ENCODE data around the gene TF. TPM values are rescaled to one million over a fixed set of nuclear protein-coding genes. Genes with fewer than 3 reads are reported as not detected.

TF gene
- total RNA-seq, 2 experiments from 2014 or later, result 0.15 to 0.25 TPM

DNA sequence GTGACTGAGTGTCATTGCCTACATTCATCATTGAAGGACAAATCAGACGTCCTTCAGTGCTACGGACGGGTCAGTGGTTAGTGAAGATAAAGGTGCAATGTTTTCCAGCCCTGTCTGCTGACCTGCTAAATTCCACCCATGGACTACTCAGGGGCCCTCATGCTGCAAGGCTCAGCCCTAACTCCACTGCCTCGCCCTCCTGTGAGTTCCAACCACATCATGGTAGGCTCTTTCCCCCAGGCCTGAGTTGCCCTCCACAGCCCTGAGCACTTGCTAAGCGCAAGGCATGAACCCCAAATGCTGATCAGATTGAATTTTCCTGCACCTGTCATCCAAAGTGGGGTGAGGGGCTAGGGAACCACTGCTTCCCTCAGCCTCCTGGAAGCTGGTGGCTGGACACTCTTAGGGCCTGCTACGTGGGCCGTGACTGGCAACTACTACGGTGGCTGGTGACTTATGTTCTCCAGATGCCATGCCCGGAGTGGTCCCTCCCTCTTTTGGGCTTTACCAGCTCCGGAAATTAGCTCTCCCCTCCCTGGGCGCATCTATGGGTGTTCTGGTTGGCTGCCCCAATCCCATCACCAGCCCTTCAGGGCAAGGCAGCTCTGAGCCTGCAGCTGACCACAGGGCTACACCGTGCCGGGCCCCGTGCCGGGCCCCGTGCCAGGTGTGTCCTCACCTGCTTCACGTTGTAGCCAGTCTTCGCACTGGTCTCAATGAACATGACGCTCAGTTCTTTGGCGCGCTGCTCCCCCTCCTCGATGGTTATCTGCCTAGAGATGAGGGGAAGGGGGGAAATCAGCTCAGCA lies 91.5 kb downstream of the TF start:
- Histone ChIP-seq H3K27ac (ENCODE audit: low read depth, low read length, poor library complexity, severe bottlenecking) (no peak overlapping the region), H3K9me2 (ENCODE audit: insufficient read depth, low read length) (no peaks in the 10 kb centered on the region), H3K4me1 (ENCODE audit: insufficient read depth, low read length, poor library complexity, severe bottlenecking) (no peaks in the 10 kb centered on the region), H2AFZ (ENCODE audit: low read length) (no peak overlapping the region), H3K4me2 (ENCODE audit: low read length) (no peak overlapping the region), H3K36me3 (ENCODE audit: insufficient read depth, low read length) (no peaks in the 10 kb centered on the region), H4K20me1 (ENCODE audit: insufficient read depth, low read length) (no peaks in the 10 kb centered on the region), H3K79me2 (ENCODE audit: insufficient read depth, low read depth, low read length) (no peaks in the 10 kb centered on the region), H3K9me3 (ENCODE audit: low read length) (no peaks in the 10 kb centered on the region), H3K4me3 (ENCODE audit: low read depth, low read length, poor library complexity, severe bottlenecking) (no peak overlapping the region)
- BruUV-seq (replicated peaks), result no TSS peak
- intact Hi-C loops (cut with micrococcal nuclease; ENCODE audit: unreplicated experiment), result no loop called here
- TF ChIP-seq EZH2phosphoT487 (IDR thresholded peaks at IDR 0.05; ENCODE audit: borderline replicate concordance, low read depth, low read length), result no peak
- TF ChIP-seq, protein P1, sequence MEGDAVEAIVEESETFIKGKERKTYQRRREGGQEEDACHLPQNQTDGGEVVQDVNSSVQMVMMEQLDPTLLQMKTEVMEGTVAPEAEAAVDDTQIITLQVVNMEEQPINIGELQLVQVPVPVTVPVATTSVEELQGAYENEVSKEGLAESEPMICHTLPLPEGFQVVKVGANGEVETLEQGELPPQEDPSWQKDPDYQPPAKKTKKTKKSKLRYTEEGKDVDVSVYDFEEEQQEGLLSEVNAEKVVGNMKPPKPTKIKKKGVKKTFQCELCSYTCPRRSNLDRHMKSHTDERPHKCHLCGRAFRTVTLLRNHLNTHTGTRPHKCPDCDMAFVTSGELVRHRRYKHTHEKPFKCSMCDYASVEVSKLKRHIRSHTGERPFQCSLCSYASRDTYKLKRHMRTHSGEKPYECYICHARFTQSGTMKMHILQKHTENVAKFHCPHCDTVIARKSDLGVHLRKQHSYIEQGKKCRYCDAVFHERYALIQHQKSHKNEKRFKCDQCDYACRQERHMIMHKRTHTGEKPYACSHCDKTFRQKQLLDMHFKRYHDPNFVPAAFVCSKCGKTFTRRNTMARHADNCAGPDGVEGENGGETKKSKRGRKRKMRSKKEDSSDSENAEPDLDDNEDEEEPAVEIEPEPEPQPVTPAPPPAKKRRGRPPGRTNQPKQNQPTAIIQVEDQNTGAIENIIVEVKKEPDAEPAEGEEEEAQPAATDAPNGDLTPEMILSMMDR (conservative IDR thresholded peaks at IDR 0.05; ENCODE audit: low read length), result no peak
- CTCF ChIA-PET (ENCODE audit: unreplicated experiment), result interaction anchor here (0.7 kb wide), 1 partner anchor 361 kb away, joined by 3 read pairs; no protein-coding TSS in a partner anchor
- POLR2A ChIA-PET, result no interaction called here
- no peak for DNase-seq (ENCODE audit: low spot score)

DNA sequence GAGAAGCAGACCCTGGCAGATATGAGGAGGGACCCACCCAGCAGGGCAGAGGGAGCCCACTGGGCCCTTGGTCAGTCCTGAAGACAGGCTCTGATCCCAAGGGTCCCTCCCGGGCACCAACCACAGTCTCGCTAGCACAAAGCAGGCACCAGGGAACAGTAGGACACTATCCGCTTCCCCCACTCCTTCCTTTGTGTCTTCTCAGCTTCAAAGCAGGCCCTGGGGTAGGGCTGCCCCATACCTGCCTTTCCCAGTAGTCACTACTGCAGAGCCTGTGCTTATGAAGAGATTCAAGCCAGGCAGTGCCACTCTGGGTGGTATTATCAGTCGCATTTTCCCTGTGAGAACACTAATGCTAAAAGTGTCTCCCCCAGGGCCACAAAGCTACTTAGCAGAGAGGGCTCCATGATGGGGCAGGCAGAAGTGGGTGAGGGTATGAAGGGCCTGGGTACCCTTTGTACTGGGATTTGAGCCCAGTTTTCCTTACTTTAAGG lies 92.2 kb downstream of the TF start:
- no peak for TF ChIP-seq EZH2phosphoT487 (IDR thresholded peaks at IDR 0.05; ENCODE audit: borderline replicate concordance, low read depth, low read length)
- TF ChIP-seq, protein P1 (conservative IDR thresholded peaks at IDR 0.05; ENCODE audit: low read length), result no peak
- CTCF ChIA-PET (ENCODE audit: unreplicated experiment), result interaction anchor here (0.7 kb wide), 1 partner anchor 361 kb away, joined by 3 read pairs; no protein-coding TSS in a partner anchor

More for the DNA sequence above, 92.2 kb downstream of the TF start:
- Histone ChIP-seq H3K4me3 (ENCODE audit: low read depth, low read length, poor library complexity, severe bottlenecking) (no peak overlapping the region), H4K20me1 (ENCODE audit: insufficient read depth, low read length) (no peaks in the 10 kb centered on the region), H3K4me1 (ENCODE audit: insufficient read depth, low read length, poor library complexity, severe bottlenecking) (no peaks in the 10 kb centered on the region), H3K36me3 (ENCODE audit: insufficient read depth, low read length) (no peaks in the 10 kb centered on the region), H3K27ac (ENCODE audit: low read depth, low read length, poor library complexity, severe bottlenecking) (no peak overlapping the region), H2AFZ (ENCODE audit: low read length) (no peak overlapping the region), H3K79me2 (ENCODE audit: insufficient read depth, low read depth, low read length) (no peaks in the 10 kb centered on the region), H3K9me3 (ENCODE audit: low read length) (no peaks in the 10 kb centered on the region), H3K4me2 (ENCODE audit: low read length) (no peak overlapping the region), H3K9me2 (ENCODE audit: insufficient read depth, low read length) (no peaks in the 10 kb centered on the region)
- intact Hi-C loops (cut with micrococcal nuclease; ENCODE audit: unreplicated experiment), result no loop called here
- POLR2A ChIA-PET, result no interaction called here
- no peak for DNase-seq (ENCODE audit: low spot score)
- BruUV-seq (replicated peaks), result no TSS peak
